ENCODE measurements around the gene SLC9A3. TPM values are rescaled to one million over a fixed set of nuclear protein-coding genes. Genes with fewer than 3 reads are reported as not detected.

Gene SLC9A3
- total and polyA plus RNA-seq, 7 donors = 0.81 to 1.7 (median 1.2) TPM

GRCh38 chr5:468401-468800 is 55.8 kb downstream of the SLC9A3 start:
- ATAC-seq (no peak), DNase-seq (peak in 1 of 2 donors; percentile 12)
- H3K27ac ChIP-seq = no peak overlapping the region
- peaks cover 6% of the 10 kb centered on the region for H3K4me1 ChIP-seq
- H3K36me3 ChIP-seq (ENCODE audit: insufficient read depth in 1 of 2, low read depth in 1 of 2) = peaks cover 2 to 56% of the 10 kb centered on the region in 2 donors
- intact Hi-C loops (cut with DNase I) = loop anchor here in 1 of 2 donors (10.0 kb wide), 1 partner anchor 426 kb away; the partner anchor contains the start of genes BRD9 and TRIP13
- H3K27me3 ChIP-seq (ENCODE audit: insufficient read depth in 3 of 3, low read length in 2 of 3) = no peaks in the 10 kb centered on the region
- WGBS, 3 donors = 91 to 96% (median 94%) methylated on average over 4 to 5 of the region's 6 CpGs
- TF ChIP-seq CTCF (IDR thresholded peaks at IDR 0.05) = no peak
- no peaks in the 10 kb centered on the region for H3K9me3 ChIP-seq
- no peak overlapping the region for H3K4me3 ChIP-seq

GRCh38 chr5:466661-467310 is 57.5 kb downstream of the SLC9A3 start:
- 91 to 95% (median 94%) methylated on average over 30 of the region's 30 CpGs for WGBS, 3 donors
- TF ChIP-seq CTCF (IDR thresholded peaks at IDR 0.05) = no peak

GRCh38 chr5:465591-466403 is 58.5 kb downstream of the SLC9A3 start:
- intact Hi-C loops (cut with DNase I) = loop anchor here in 1 of 2 donors (10.0 kb wide), 1 partner anchor 429 kb away; the partner anchor contains the start of genes BRD9 and TRIP13

More at GRCh38 chr5:466661-467310, 57.5 kb downstream of the SLC9A3 start:
- Histone ChIP-seq H3K36me3 (ENCODE audit: insufficient read depth in 1 of 2, low read depth in 1 of 2) (peaks cover 2 to 72% of the 10 kb centered on the region in 2 donors), H3K27ac (no peak overlapping the region), H3K27me3 (ENCODE audit: insufficient read depth in 3 of 3, low read length in 2 of 3) (no peaks in the 10 kb centered on the region), H3K4me1 (peaks cover under 1% of the 10 kb centered on the region), H3K4me3 (no peak overlapping the region), H3K9me3 (no peaks in the 10 kb centered on the region)
- no peak for ATAC-seq
- intact Hi-C loops (cut with DNase I) = loop anchor here in 1 of 2 donors (10.0 kb wide), 1 partner anchor 428 kb away; the partner anchor contains the start of genes BRD9 and TRIP13
- peak in 1 of 2 donors; percentile 46 for DNase-seq

More at GRCh38 chr5:465591-466403, 58.5 kb downstream of the SLC9A3 start:
- H3K9me3 ChIP-seq = no peaks in the 10 kb centered on the region
- H3K4me3 ChIP-seq = no peak overlapping the region
- DNase-seq (peak in 1 of 2 donors; percentile 40), ATAC-seq (no peak)
- H3K36me3 ChIP-seq (ENCODE audit: insufficient read depth in 1 of 2, low read depth in 1 of 2) = peaks cover 2 to 78% of the 10 kb centered on the region in 2 donors
- no peak for TF ChIP-seq CTCF (IDR thresholded peaks at IDR 0.05)
- 85 to 91% (median 90%) methylated on average over 28 to 29 of the region's 29 CpGs for WGBS, 3 donors
- no peak overlapping the region for H3K27ac ChIP-seq
- H3K27me3 ChIP-seq (ENCODE audit: insufficient read depth in 3 of 3, low read length in 2 of 3) = no peaks in the 10 kb centered on the region
- H3K4me1 ChIP-seq = no peaks in the 10 kb centered on the region

Measured in psoas muscle (tissue), 8 donors.